GM12873 (cell line): ENCODE data around the gene YBX1.

Source experiments
- CTCF ChIP-seq: IDR thresholded peaks from 2 replicates; pipeline ENCODE4 v1.5.1; 2012; ENCODE audit warnings: low read depth, mild to moderate bottlenecking, moderate library complexity, low read length, control low read depth; ENCODE audit not compliant: insufficient read depth; ENCODE audit errors: missing control alignments

The YBX1 gene

DNA sequence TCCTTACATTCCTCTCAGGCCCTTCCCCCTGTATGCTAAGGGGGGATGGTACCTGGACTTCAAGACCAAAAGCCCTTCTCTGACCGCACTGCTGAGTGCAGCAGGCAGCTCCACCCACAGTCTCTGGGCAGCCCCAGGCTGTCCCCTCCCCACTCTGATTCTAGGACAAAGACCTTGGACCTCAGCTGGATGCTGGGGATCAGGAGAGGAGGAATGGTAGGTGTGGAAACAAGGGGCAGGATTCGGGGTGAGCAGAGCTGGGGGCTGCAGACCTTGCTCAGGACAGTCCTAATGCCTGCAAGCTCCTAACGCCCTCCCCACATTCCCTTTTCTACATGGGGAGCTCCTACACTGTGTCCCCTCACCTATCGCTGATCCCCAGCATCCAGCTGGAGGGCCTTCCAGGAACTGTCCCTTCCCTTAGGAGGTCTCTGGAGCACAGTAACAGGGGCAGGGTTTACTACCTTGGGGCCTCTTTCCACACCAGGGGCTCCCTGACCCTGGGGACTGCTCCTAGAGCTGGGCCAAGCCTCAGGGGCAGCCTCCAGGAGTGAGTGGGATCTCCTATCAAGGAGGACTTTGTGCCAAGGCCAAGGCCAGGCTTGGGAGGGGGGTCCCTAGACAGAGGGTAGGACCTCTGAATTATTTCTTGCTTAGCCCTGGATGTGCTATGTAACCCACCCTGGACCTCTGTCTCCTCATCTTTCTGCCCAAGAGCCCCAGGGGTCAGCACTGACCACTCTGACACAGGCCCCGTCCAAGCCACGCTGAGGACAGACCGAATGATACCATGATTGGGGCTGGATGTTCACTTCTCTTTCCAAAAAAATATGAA, 52.2 kb downstream of the YBX1 start:
- TF ChIP-seq CTCF = no peak

DNA sequence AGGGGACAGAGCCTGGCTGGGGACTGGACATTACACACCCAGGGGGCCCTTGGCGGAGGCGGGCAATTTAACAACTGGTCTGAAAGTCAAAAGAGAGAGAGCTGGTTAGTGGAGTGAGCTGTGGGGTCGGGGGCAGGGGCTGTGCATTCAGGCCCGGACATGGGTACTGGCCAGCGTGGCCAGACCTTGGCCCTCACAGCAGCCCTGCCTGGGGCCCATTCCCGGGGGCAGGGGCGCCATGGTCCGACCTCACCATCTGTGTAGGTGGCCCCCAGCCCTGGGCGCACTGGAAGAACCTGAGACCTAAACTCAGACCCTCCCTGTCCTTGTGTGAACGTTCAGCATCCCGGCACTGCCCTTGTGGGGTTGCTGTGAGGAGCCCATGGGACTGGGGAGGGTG, 52.8 kb downstream of the YBX1 start:
- no peak for TF ChIP-seq CTCF

- no peak for TF ChIP-seq CTCF
These were observed 53.4 kb downstream of the YBX1 start for GRCh38 chr1:42735477-42736105.

GRCh38 chr1:42736152-42736551, 53.9 kb downstream of the YBX1 start:
- peak; percentile 39 for TF ChIP-seq CTCF

- no peak for TF ChIP-seq CTCF
These were observed 54.5 kb downstream of the YBX1 start for GRCh38 chr1:42736571-42737200.

DNA sequence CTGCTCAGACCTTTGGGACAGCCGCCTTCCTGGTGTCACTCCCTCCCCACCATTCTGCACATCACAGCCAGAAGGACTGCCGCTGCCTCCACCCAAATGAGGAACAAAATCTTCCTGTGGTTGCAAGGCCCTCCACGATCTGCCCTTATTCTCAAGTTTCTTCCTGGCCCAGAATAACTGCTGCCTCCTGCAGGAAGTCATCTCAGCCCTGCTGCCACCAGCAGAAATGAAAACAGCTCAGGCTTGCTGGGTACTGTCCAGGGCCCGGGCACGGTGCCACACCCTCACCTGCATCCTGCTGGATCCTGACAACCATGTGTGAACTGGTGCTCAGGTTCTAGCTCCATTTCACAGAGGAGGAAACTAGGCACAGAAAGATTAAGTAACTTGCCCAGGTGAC, 55.0 kb downstream of the YBX1 start:
- peak; percentile 19 for TF ChIP-seq CTCF

GRCh38 chr1:42737986-42738677, 55.9 kb downstream of the YBX1 start:
- no peak for TF ChIP-seq CTCF
